ENCODE data around the gene PPP2R5E.
A peak's percentile ranks its signal among the peaks of the same experiment; 100 is the strongest.

The PPP2R5E gene

GRCh38 chr14:63510538-63510937 is 32.6 kb downstream of the PPP2R5E start:
- peak overlapping the region; percentile 54 for H3K4me3 Mint-ChIP-seq
- no peaks in the 10 kb centered on the region for H3K27me3 Mint-ChIP-seq
- DNase-seq (ENCODE audit: low spot score in 2 of 2) (peak in 1 of 2 donors; percentile 27), ATAC-seq (replicated peaks; ENCODE audit: extremely low read depth, poor library complexity, severe bottlenecking) (peak; percentile 79)
- peak overlapping the region; percentile 93 for H3K27ac Mint-ChIP-seq (ENCODE audit: low read depth)
- peaks cover 64% of the 10 kb centered on the region for H3K4me1 Mint-ChIP-seq
- no peaks in the 10 kb centered on the region for H3K9me3 Mint-ChIP-seq
- peaks cover 7% of the 10 kb centered on the region for H3K36me3 Mint-ChIP-seq (ENCODE audit: insufficient read depth)

DNA sequence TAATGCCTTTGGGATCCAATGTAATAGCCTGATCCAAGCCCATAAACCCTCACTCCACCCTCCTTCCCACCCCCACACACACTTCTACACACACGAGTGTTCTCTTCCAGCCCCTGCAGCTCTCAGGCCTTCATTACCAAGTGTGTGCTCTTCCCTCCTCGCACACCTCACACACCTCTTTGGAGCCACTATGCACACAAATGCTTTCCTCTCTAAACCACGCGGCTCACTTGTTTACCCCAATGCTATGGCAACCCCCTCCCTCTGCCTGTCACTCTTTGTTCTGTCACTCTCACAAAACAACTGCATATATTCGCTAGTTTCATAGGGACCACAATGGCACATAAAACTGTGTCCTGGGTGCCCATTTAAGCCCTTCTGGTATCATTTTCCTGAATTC is 35.1 kb downstream of the PPP2R5E start:
- no peak for DNase-seq (ENCODE audit: low spot score in 2 of 2)
- Mint-ChIP-seq H3K9me3 (no peaks in the 10 kb centered on the region), H3K27ac (ENCODE audit: low read depth) (no peak overlapping the region), H3K36me3 (ENCODE audit: insufficient read depth) (peaks cover 6% of the 10 kb centered on the region), H3K27me3 (no peaks in the 10 kb centered on the region), H3K4me3 (no peak overlapping the region), H3K4me1 (peaks cover 56% of the 10 kb centered on the region)
- ATAC-seq (replicated peaks; ENCODE audit: extremely low read depth, poor library complexity, severe bottlenecking), result peak; percentile 67

GRCh38 chr14:63504648-63505047 is 38.5 kb downstream of the PPP2R5E start:
- no peak overlapping the region for H3K4me3 Mint-ChIP-seq
- H3K36me3 Mint-ChIP-seq (ENCODE audit: insufficient read depth), result peaks cover 5% of the 10 kb centered on the region
- no peaks in the 10 kb centered on the region for H3K27me3 Mint-ChIP-seq
- H3K27ac Mint-ChIP-seq (ENCODE audit: low read depth), result no peak overlapping the region
- DNase-seq (ENCODE audit: low spot score in 2 of 2) (no peak), ATAC-seq (replicated peaks; ENCODE audit: extremely low read depth, poor library complexity, severe bottlenecking) (no peak)
- H3K9me3 Mint-ChIP-seq, result no peaks in the 10 kb centered on the region
- H3K4me1 Mint-ChIP-seq, result peaks cover 48% of the 10 kb centered on the region

DNA sequence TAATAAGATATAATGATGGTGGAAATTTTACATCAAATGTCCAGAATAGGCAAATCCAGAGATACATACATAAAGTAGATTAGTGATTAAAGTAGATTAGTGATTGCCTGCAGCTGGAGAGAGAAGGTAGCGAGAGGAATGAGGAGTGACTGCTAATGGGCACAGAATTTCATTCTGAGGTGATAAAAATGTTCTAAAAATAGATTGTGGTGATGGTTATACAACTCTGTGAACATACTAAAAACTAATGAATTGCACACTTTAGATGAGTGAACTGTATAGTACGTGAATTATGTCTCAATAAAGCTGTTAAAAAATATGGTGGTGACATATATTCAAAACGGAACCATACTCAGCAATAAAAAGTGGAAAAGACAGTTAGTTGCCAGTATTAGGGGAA is 41.7 kb downstream of the PPP2R5E start:
- Mint-ChIP-seq H3K27ac (ENCODE audit: low read depth) (no peak overlapping the region), H3K36me3 (ENCODE audit: insufficient read depth) (peaks cover 3% of the 10 kb centered on the region), H3K9me3 (no peaks in the 10 kb centered on the region), H3K4me1 (peaks cover 66% of the 10 kb centered on the region), H3K27me3 (no peaks in the 10 kb centered on the region), H3K4me3 (no peak overlapping the region)
- ATAC-seq (replicated peaks; ENCODE audit: extremely low read depth, poor library complexity, severe bottlenecking), result no peak
- no peak for DNase-seq (ENCODE audit: low spot score in 2 of 2)

DNA sequence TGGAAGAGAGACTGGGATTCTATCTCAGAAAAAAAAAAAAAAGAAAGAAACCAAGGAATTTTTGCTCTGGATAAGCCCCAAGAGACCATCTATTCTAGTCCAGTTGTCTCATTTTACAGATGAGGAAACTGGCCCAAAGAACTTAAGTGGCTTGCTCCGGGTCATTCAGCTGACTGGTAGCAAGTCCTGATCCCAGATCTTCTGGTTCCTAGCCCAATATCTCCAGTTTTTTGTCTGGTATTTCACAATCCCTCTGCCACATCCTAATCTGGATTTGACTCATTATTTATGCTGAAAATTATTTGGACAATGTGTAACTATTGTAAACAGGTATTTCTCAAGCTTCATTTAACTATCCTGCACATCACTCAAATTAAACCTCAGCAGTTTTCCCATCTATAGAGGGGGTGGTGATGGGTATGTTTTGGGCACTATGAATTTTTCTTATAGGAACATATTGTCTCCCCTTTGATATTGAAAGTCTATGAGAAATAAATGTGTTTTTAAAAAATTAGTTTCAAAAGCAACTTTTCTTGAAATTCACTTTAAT is 43.4 kb downstream of the PPP2R5E start:
- Mint-ChIP-seq H3K27me3 (no peaks in the 10 kb centered on the region), H3K9me3 (no peaks in the 10 kb centered on the region), H3K4me3 (no peak overlapping the region), H3K4me1 (peaks cover 57% of the 10 kb centered on the region), H3K27ac (ENCODE audit: low read depth) (no peak overlapping the region), H3K36me3 (ENCODE audit: insufficient read depth) (peaks cover 3% of the 10 kb centered on the region)
- DNase-seq (ENCODE audit: low spot score in 2 of 2) (no peak), ATAC-seq (replicated peaks; ENCODE audit: extremely low read depth, poor library complexity, severe bottlenecking) (no peak)

DNA sequence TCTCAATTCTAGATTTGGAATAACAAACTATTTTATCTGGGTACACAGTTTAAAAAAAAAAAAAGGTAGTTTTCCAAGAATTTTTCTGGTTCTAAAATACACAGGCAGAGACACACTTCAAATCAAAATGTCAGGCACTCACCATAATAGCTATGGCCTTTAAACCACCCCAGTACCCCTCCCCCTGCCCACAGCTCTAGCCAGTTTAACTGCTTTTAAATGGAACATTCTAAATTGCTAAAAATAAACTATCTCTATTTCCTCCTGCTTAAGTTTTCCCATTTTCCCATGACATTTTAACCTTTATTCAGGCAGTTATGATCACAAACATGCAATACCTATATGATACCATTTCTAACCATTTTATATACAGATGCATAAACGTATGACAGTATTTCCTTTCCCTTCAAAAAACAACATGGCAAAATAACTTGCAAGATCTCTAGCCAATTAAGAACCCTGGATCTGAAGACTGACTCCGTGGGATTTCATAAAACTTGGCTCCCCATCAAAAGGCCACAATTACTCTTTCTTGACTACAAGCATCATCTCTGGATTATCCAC is 46.3 kb downstream of the PPP2R5E start:
- Mint-ChIP-seq H3K27me3 (no peaks in the 10 kb centered on the region), H3K4me3 (no peak overlapping the region), H3K27ac (ENCODE audit: low read depth) (no peak overlapping the region), H3K36me3 (ENCODE audit: insufficient read depth) (peaks cover 5% of the 10 kb centered on the region), H3K9me3 (no peaks in the 10 kb centered on the region), H3K4me1 (peaks cover 50% of the 10 kb centered on the region)
- no peak for DNase-seq (ENCODE audit: low spot score in 2 of 2)
- no peak for ATAC-seq (replicated peaks; ENCODE audit: extremely low read depth, poor library complexity, severe bottlenecking)

DNA sequence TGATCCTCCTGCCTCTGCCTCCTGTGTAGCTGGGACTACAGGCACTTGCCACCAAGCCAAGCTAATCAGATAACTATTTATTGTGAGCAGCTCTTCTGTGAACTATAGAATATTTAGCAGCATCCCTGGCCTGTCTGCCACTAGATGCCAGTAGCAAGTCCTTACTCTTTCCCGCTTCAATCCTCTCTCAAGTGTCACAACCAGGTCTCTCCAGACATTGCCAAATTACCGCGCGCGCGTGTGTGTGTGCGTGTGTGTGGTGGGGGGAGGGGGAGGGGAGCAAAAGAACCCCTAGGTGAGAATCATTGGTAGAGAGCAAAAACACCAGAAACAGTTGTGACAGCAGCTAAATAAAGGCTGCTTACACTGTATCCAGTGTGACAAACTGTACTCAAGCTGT is 49.9 kb downstream of the PPP2R5E start:
- no peak for DNase-seq (ENCODE audit: low spot score in 2 of 2)
- no peak overlapping the region for H3K4me3 Mint-ChIP-seq

GRCh38 chr14:63492391-63492790 is 50.8 kb downstream of the PPP2R5E start:
- Mint-ChIP-seq H3K4me1 (peaks cover 39% of the 10 kb centered on the region), H3K27ac (ENCODE audit: low read depth) (no peak overlapping the region), H3K27me3 (no peaks in the 10 kb centered on the region), H3K4me3 (no peak overlapping the region), H3K9me3 (no peaks in the 10 kb centered on the region), H3K36me3 (ENCODE audit: insufficient read depth) (peaks cover 5% of the 10 kb centered on the region)
- no peak for DNase-seq (ENCODE audit: low spot score in 2 of 2)
- no peak for ATAC-seq (replicated peaks; ENCODE audit: extremely low read depth, poor library complexity, severe bottlenecking)

More for the DNA sequence above, 49.9 kb downstream of the PPP2R5E start:
- no peaks in the 10 kb centered on the region for H3K27me3 Mint-ChIP-seq
- H3K4me1 Mint-ChIP-seq, result peaks cover 39% of the 10 kb centered on the region
- H3K27ac Mint-ChIP-seq (ENCODE audit: low read depth), result no peak overlapping the region
- no peaks in the 10 kb centered on the region for H3K9me3 Mint-ChIP-seq
- ATAC-seq (replicated peaks; ENCODE audit: extremely low read depth, poor library complexity, severe bottlenecking), result no peak
- H3K36me3 Mint-ChIP-seq (ENCODE audit: insufficient read depth), result peaks cover 5% of the 10 kb centered on the region

GRCh38 chr14:63487724-63488123 is 55.5 kb downstream of the PPP2R5E start:
- Mint-ChIP-seq H3K36me3 (ENCODE audit: insufficient read depth) (peaks cover 7% of the 10 kb centered on the region), H3K9me3 (no peaks in the 10 kb centered on the region), H3K4me3 (no peak overlapping the region), H3K4me1 (peaks cover 60% of the 10 kb centered on the region), H3K27ac (ENCODE audit: low read depth) (peak overlapping the region; percentile 26), H3K27me3 (no peaks in the 10 kb centered on the region)
- ATAC-seq (replicated peaks; ENCODE audit: extremely low read depth, poor library complexity, severe bottlenecking), result no peak
- no peak for DNase-seq (ENCODE audit: low spot score in 2 of 2)

- no peaks in the 10 kb centered on the region for H3K9me3 Mint-ChIP-seq
- H3K36me3 Mint-ChIP-seq (ENCODE audit: insufficient read depth), result peaks cover 5% of the 10 kb centered on the region
- DNase-seq (ENCODE audit: low spot score in 2 of 2) (no peak), ATAC-seq (replicated peaks; ENCODE audit: extremely low read depth, poor library complexity, severe bottlenecking) (no peak)
- H3K27me3 Mint-ChIP-seq, result no peaks in the 10 kb centered on the region
- H3K27ac Mint-ChIP-seq (ENCODE audit: low read depth), result peak overlapping the region; percentile 39
- H3K4me3 Mint-ChIP-seq, result no peak overlapping the region
- H3K4me1 Mint-ChIP-seq, result peaks cover 53% of the 10 kb centered on the region
These were observed 56.4 kb downstream of the PPP2R5E start for GRCh38 chr14:63486738-63487137.

DNA sequence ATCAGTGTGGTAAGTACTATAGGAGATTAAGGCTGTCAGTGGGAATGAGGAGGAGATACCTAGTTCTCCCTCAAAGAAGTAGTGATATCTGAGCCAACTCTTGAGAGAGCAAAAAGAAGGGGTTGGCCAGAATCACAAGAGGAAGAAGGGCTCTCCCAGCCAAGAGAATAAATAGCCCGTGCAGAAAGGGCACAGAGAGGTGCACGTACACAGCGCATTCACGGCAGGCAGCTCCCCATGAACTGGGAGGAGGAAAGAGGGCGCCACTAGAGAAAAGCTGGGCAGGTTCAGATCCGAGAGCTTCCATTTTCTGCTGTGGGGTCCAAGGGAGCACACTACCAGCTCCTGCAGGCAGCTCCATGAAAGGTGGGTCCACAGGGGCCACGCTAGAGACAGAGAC is 59.9 kb downstream of the PPP2R5E start:
- H3K9me3 Mint-ChIP-seq, result no peaks in the 10 kb centered on the region
- H3K27me3 Mint-ChIP-seq, result no peaks in the 10 kb centered on the region
- ATAC-seq (replicated peaks; ENCODE audit: extremely low read depth, poor library complexity, severe bottlenecking) (no peak), DNase-seq (ENCODE audit: low spot score in 2 of 2) (no peak)
- H3K4me1 Mint-ChIP-seq, result peaks cover 58% of the 10 kb centered on the region
- peaks cover 6% of the 10 kb centered on the region for H3K36me3 Mint-ChIP-seq (ENCODE audit: insufficient read depth)
- peak overlapping the region; percentile 78 for H3K27ac Mint-ChIP-seq (ENCODE audit: low read depth)
- H3K4me3 Mint-ChIP-seq, result peak overlapping the region; percentile 12

DNA sequence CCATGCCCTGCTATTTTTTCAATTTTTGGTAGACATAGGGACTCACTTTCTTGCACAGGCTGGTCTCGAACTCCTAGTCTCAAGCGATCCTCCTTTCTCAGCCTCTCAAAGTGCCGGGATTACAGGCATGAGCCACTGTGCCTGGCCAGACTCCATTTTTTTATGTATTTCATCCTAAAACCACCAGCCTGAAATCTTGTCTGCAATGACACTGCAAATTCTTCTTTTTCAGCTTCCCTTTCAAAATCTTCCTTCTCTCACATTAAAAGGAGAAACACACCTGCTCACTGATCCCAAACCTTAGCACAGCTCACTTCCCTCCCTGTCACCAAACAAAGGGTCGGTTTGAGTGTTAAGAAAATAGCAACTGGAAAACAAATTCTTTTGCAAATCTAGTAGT is 62.6 kb downstream of the PPP2R5E start:
- no peak for DNase-seq (ENCODE audit: low spot score in 2 of 2)
- no peak for ATAC-seq (replicated peaks; ENCODE audit: extremely low read depth, poor library complexity, severe bottlenecking)
- Mint-ChIP-seq H3K27me3 (no peaks in the 10 kb centered on the region), H3K4me1 (peaks cover 47% of the 10 kb centered on the region), H3K36me3 (ENCODE audit: insufficient read depth) (peaks cover 6% of the 10 kb centered on the region), H3K4me3 (no peak overlapping the region), H3K27ac (ENCODE audit: low read depth) (peak overlapping the region; percentile 29), H3K9me3 (no peaks in the 10 kb centered on the region)

GRCh38 chr14:63478437-63478852 is 64.7 kb downstream of the PPP2R5E start:
- Mint-ChIP-seq H3K4me1 (peaks cover 35% of the 10 kb centered on the region), H3K9me3 (no peaks in the 10 kb centered on the region), H3K27me3 (no peaks in the 10 kb centered on the region), H3K36me3 (ENCODE audit: insufficient read depth) (peaks cover 2% of the 10 kb centered on the region), H3K27ac (ENCODE audit: low read depth) (no peak overlapping the region), H3K4me3 (no peak overlapping the region)
- DNase-seq (ENCODE audit: low spot score in 2 of 2) (no peak), ATAC-seq (replicated peaks; ENCODE audit: extremely low read depth, poor library complexity, severe bottlenecking) (peak; percentile 25)
